ENCODE data around the gene KIR2DL1. TPM values are rescaled to one million over a fixed set of nuclear protein-coding genes. Genes with fewer than 3 reads are reported as not detected.
"Not testable (repeated sequence)": the region's sequence is repeated elsewhere in the genome, so short reads cannot be mapped to it uniquely, and the experiment has no call there.

The KIR2DL1 gene
- total and polyA plus RNA-seq, 2 donors (not counting 1 experiment from before 2014, with no cell fraction given) = not detected

GRCh38 chr19:54805665-54806515 is 36.3 kb downstream of the KIR2DL1 start:
- Histone ChIP-seq H3K27ac (ENCODE audit: insufficient read depth, low read length) (no peak overlapping the region), H3K4me1 (ENCODE audit: control insufficient read depth, extremely low read depth, insufficient read depth, low read length) (no peaks in the 10 kb centered on the region), H3K36me3 (ENCODE audit: control insufficient read depth, insufficient read depth, low read length) (no peaks in the 10 kb centered on the region), H2AFZ (ENCODE audit: low read length) (no peak overlapping the region), H3K27me3 (ENCODE audit: control insufficient read depth, insufficient read depth, low read length) (no peaks in the 10 kb centered on the region), H3K9me3 (ENCODE audit: control insufficient read depth, insufficient read depth, low read depth, low read length) (no peaks in the 10 kb centered on the region), H4K20me1 (ENCODE audit: control insufficient read depth, extremely low read depth, insufficient read depth, low read length) (no peaks in the 10 kb centered on the region), H3K4me3 (replicated peaks in 1 of 4; ENCODE audit: control extremely low read depth in 1 of 4, insufficient read depth in 1 of 4, low read depth in 3 of 4, low read length in 4 of 4) (no peak overlapping the region), H3K79me2 (ENCODE audit: control insufficient read depth, insufficient read depth, low read length) (no peaks in the 10 kb centered on the region), H3K9ac (ENCODE audit: insufficient read depth, low read length) (no peak overlapping the region), H3K4me2 (ENCODE audit: extremely low read depth, insufficient read depth, low read length) (no peak overlapping the region)
- TF ChIP-seq, protein P1, sequence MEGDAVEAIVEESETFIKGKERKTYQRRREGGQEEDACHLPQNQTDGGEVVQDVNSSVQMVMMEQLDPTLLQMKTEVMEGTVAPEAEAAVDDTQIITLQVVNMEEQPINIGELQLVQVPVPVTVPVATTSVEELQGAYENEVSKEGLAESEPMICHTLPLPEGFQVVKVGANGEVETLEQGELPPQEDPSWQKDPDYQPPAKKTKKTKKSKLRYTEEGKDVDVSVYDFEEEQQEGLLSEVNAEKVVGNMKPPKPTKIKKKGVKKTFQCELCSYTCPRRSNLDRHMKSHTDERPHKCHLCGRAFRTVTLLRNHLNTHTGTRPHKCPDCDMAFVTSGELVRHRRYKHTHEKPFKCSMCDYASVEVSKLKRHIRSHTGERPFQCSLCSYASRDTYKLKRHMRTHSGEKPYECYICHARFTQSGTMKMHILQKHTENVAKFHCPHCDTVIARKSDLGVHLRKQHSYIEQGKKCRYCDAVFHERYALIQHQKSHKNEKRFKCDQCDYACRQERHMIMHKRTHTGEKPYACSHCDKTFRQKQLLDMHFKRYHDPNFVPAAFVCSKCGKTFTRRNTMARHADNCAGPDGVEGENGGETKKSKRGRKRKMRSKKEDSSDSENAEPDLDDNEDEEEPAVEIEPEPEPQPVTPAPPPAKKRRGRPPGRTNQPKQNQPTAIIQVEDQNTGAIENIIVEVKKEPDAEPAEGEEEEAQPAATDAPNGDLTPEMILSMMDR (conservative IDR thresholded peaks at IDR 0.05 in 1 of 2, IDR thresholded peaks at IDR 0.05 in 1 of 2; ENCODE audit: low read depth in 1 of 2, low read length in 2 of 2) = no peak
- no peak for TF ChIP-seq EZH2 (IDR thresholded peaks at IDR 0.05; ENCODE audit: low read length, missing control alignments)
- no peak for DNase-seq (ENCODE audit: low read depth in 2 of 2)

DNA sequence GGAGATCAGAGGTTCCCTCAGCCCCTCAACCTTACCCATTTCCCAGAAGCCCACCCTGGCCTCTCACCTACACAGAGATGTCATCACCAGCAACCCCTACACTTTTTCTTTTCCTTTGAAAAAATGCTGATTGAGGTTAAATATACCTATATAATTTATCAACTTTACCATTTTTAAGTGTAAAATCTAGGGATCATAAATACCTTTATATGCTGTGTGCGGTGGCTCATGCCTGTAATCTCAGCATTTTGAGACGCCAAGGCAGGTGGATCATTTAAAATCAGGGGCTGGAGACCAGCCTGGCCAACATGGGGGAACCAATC is 36.9 kb downstream of the KIR2DL1 start:
- Histone ChIP-seq H3K4me1 (ENCODE audit: control insufficient read depth, extremely low read depth, insufficient read depth, low read length) (no peaks in the 10 kb centered on the region), H3K79me2 (ENCODE audit: control insufficient read depth, insufficient read depth, low read length) (no peaks in the 10 kb centered on the region), H3K27ac (ENCODE audit: insufficient read depth, low read length) (no peak overlapping the region), H3K9ac (ENCODE audit: insufficient read depth, low read length) (no peak overlapping the region), H3K9me3 (ENCODE audit: control insufficient read depth, insufficient read depth, low read depth, low read length) (no peaks in the 10 kb centered on the region), H3K4me2 (ENCODE audit: extremely low read depth, insufficient read depth, low read length) (no peak overlapping the region), H3K4me3 (replicated peaks in 1 of 4; ENCODE audit: control extremely low read depth in 1 of 4, insufficient read depth in 1 of 4, low read depth in 3 of 4, low read length in 4 of 4) (no peak overlapping the region), H3K27me3 (ENCODE audit: control insufficient read depth, insufficient read depth, low read length) (no peaks in the 10 kb centered on the region), H3K36me3 (ENCODE audit: control insufficient read depth, insufficient read depth, low read length) (no peaks in the 10 kb centered on the region), H2AFZ (ENCODE audit: low read length) (no peak overlapping the region), H4K20me1 (ENCODE audit: control insufficient read depth, extremely low read depth, insufficient read depth, low read length) (no peaks in the 10 kb centered on the region)
- TF ChIP-seq, protein P1 (conservative IDR thresholded peaks at IDR 0.05 in 1 of 2, IDR thresholded peaks at IDR 0.05 in 1 of 2; ENCODE audit: low read depth in 1 of 2, low read length in 2 of 2) = no peak
- TF ChIP-seq EZH2 (IDR thresholded peaks at IDR 0.05; ENCODE audit: low read length, missing control alignments) = no peak
- DNase-seq (ENCODE audit: low read depth in 2 of 2) = no peak

DNA sequence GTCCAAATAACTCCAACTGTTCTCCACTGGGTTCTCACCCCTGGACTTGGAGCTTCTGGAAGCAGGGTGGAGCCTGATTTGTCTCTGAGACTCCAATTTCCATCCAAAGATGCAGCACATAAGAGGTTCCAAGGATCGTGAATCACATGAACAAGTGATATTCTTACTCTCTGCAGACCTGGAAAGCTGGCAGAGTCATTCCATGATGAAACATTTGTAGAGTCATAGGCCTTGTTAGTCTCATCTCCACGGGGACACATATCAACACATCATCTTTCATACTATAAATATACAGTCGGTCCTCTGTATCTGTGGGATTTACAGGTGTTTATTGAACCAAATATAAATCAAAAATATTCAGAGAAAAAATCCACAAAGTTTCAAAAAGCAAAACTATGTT is 45.0 kb downstream of the KIR2DL1 start:
- DNase-seq (ENCODE audit: low read depth in 2 of 2); H3K4me1 ChIP-seq (ENCODE audit: control insufficient read depth, extremely low read depth, insufficient read depth, low read length); H3K4me2 ChIP-seq (ENCODE audit: extremely low read depth, insufficient read depth, low read length); H3K9me3 ChIP-seq (ENCODE audit: control insufficient read depth, insufficient read depth, low read depth, low read length); H3K79me2 ChIP-seq (ENCODE audit: control insufficient read depth, insufficient read depth, low read length); H3K4me3 ChIP-seq (replicated peaks in 1 of 4; ENCODE audit: control extremely low read depth in 1 of 4, insufficient read depth in 1 of 4, low read depth in 3 of 4, low read length in 4 of 4); H3K27ac ChIP-seq (ENCODE audit: insufficient read depth, low read length); H2AFZ ChIP-seq (ENCODE audit: low read length); H3K9ac ChIP-seq (ENCODE audit: insufficient read depth, low read length); H3K36me3 ChIP-seq (ENCODE audit: control insufficient read depth, insufficient read depth, low read length); H4K20me1 ChIP-seq (ENCODE audit: control insufficient read depth, extremely low read depth, insufficient read depth, low read length); H3K27me3 ChIP-seq (ENCODE audit: control insufficient read depth, insufficient read depth, low read length): not testable (repeated sequence)

DNA sequence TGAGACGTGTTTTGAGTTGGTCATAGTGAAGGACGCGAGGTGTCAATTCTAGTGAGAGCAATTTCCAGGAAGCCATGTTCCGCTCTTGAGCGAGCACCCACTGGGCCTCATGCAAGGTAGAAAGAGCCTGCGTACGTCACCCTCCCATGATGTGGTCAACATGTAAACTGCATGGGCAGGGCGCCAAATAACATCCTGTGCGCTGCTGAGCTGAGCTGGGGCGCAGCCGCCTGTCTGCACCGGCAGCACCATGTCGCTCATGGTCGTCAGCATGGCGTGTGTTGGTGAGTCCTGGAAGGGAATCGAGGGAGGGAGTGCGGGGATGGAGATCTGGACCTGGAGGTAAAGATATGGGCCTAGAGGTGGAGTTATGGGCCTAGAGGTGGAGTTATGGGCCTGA is 46.7 kb downstream of the KIR2DL1 start, which contains the start of gene KIR3DL1:
Gene KIR3DL1, plus strand, starts transcription at position 218 of the 400 bp plus-strand sequence.
- not testable (repeated sequence) for H3K79me2 ChIP-seq (ENCODE audit: control insufficient read depth, insufficient read depth, low read length); H3K36me3 ChIP-seq (ENCODE audit: control insufficient read depth, insufficient read depth, low read length); H3K4me1 ChIP-seq (ENCODE audit: control insufficient read depth, extremely low read depth, insufficient read depth, low read length); DNase-seq (ENCODE audit: low read depth in 2 of 2); H3K27ac ChIP-seq (ENCODE audit: insufficient read depth, low read length); H3K27me3 ChIP-seq (ENCODE audit: control insufficient read depth, insufficient read depth, low read length); H3K9ac ChIP-seq (ENCODE audit: insufficient read depth, low read length); H4K20me1 ChIP-seq (ENCODE audit: control insufficient read depth, extremely low read depth, insufficient read depth, low read length); H3K9me3 ChIP-seq (ENCODE audit: control insufficient read depth, insufficient read depth, low read depth, low read length); H3K4me3 ChIP-seq (replicated peaks in 1 of 4; ENCODE audit: control extremely low read depth in 1 of 4, insufficient read depth in 1 of 4, low read depth in 3 of 4, low read length in 4 of 4); H3K4me2 ChIP-seq (ENCODE audit: extremely low read depth, insufficient read depth, low read length); H2AFZ ChIP-seq (ENCODE audit: low read length)

Measured in fibroblast of lung (primary cell).